A549 (cell line): Measurements from ENCODE around the gene GARS1. TPM values are rescaled to one million over a fixed set of nuclear protein-coding genes. Genes with fewer than 3 reads are reported as not detected.

Experiments used
- ATOH8 ChIP-seq: fragments of 250-450 bp; sonication (Bioruptor Pico); IDR thresholded peaks from 2 replicates; pipeline ENCODE4 v1.5.0; 2020; ENCODE audit warnings: low read depth, mild to moderate bottlenecking, moderate library complexity
- CEBPB ChIP-seq, 2 experiments: fragments of >200 bp in 1 of 2; sonication (Bioruptor Twin) in 1 of 2; formaldehyde crosslinking in 1 of 2; IDR thresholded peaks; 2 replicates each; pipeline ENCODE4 v1.6.1; 2012 to 2016
- CHD4 ChIP-seq: fragments of 200-600 bp; sonication (generic); IDR thresholded peaks from 2 replicates; pipeline ENCODE4 v1.6.1; 2016; ENCODE audit warnings: antibody characterized with exemption, mild to moderate bottlenecking, borderline replicate concordance
- CTCF ChIP-seq: fragments of >200 bp; sonication (Bioruptor Twin); formaldehyde crosslinking; IDR thresholded peaks from 3 replicates; pipeline ENCODE4 v1.5.1; 2016
- E2F6 ChIP-seq: IDR thresholded peaks from 2 replicates; pipeline ENCODE4 v1.6.1; 2012; ENCODE audit warnings: low read depth, borderline replicate concordance
- EHF ChIP-seq: fragments of 250-450 bp; sonication (Bioruptor Pico); IDR thresholded peaks from 2 replicates; pipeline ENCODE4 v1.5.0; 2020; ENCODE audit warnings: mild to moderate bottlenecking
- ELK1 ChIP-seq: fragments of 150-350 bp; IDR thresholded peaks from 2 replicates; pipeline ENCODE4 v1.6.1; 2014; ENCODE audit warnings: low read depth, mild to moderate bottlenecking, low read length
- GATA3 ChIP-seq: IDR thresholded peaks from 2 replicates; pipeline ENCODE4 v1.6.1; 2012; ENCODE audit warnings: borderline replicate concordance
- HES2 ChIP-seq: fragments of >200 bp; sonication (Bioruptor Twin); formaldehyde crosslinking; IDR thresholded peaks from 2 replicates; pipeline ENCODE4 v1.6.1; 2016
- HOXA7 ChIP-seq: fragments of 250-450 bp; sonication (Bioruptor Pico); IDR thresholded peaks from 2 replicates; pipeline ENCODE4 v1.5.0; 2020; ENCODE audit warnings: mild to moderate bottlenecking, moderate library complexity
- KDM1A ChIP-seq: fragments of 200-600 bp; sonication (generic); IDR thresholded peaks from 2 replicates; pipeline ENCODE4 v1.6.1; 2016; ENCODE audit warnings: low read depth, mild to moderate bottlenecking
- PBX3 ChIP-seq: IDR thresholded peaks from 2 replicates; pipeline ENCODE4 v1.6.1; 2012
- REST ChIP-seq: fragments of 200-600 bp; sonication (generic); IDR thresholded peaks from 2 replicates; pipeline ENCODE4 v1.6.1; 2016; ENCODE audit warnings: antibody characterized with exemption, mild to moderate bottlenecking, moderate library complexity
- SREBF2 ChIP-seq: fragments of 450-650 bp; IDR thresholded peaks from 2 replicates; pipeline ENCODE4 v1.6.1; 2014; ENCODE audit warnings: mild to moderate bottlenecking, moderate library complexity
- TFCP2L1 ChIP-seq: fragments of 250-450 bp; sonication (Bioruptor Pico); IDR thresholded peaks from 2 replicates; pipeline ENCODE4 v1.5.0; 2021; ENCODE audit warnings: mild to moderate bottlenecking
- TP53 ChIP-seq: fragments of 250-450 bp; sonication (Bioruptor Pico); IDR thresholded peaks from 2 replicates; pipeline ENCODE4 v1.5.0; 2021; ENCODE audit warnings: mild to moderate bottlenecking, moderate library complexity
- USF2 ChIP-seq: fragments of 450-650 bp; IDR thresholded peaks from 2 replicates; pipeline ENCODE4 v1.6.1; 2014; ENCODE audit warnings: antibody characterized with exemption
- ZC3H11A ChIP-seq: fragments of 450-650 bp; IDR thresholded peaks from 2 replicates; pipeline ENCODE4 v1.6.1; 2014; ENCODE audit warnings: antibody characterized with exemption, mild to moderate bottlenecking
- ZFP36 ChIP-seq: fragments of 450-650 bp; IDR thresholded peaks from 2 replicates; pipeline ENCODE4 v1.6.1; 2014; ENCODE audit warnings: borderline replicate concordance; ENCODE audit not compliant: partially characterized antibody
- ZNF302 ChIP-seq: fragments of 250-450 bp; sonication (Bioruptor Pico); IDR thresholded peaks from 2 replicates; pipeline ENCODE4 v1.9.0; 2021; ENCODE audit warnings: inconsistent platforms, mild to moderate bottlenecking, moderate library complexity
- ZSCAN20 ChIP-seq: fragments of 250-450 bp; sonication (Bioruptor Pico); IDR thresholded peaks from 2 replicates; pipeline ENCODE4 v1.8.0; 2022; ENCODE audit warnings: mild to moderate bottlenecking, moderate library complexity
- polyA plus RNA-seq, 4 experiments: library from polyadenylated mRNA; depleted of rRNA in 3 of 4; stranded (reverse); fragments of >200 nt; fragmentation: RNase III in 1 of 4; extraction: RNeasy Plus Mini Kit Qiagen cat#74134 plus additional on column Dnase treatment in 1 of 4; gene quantifications; 2 replicates in 3 of 4; 3 replicates in 1 of 4; pipeline ENCODE4 v1.2.3, GENCODE V29; 2011 to 2017

Gene GARS1
- polyA plus RNA-seq, 2 of the 4 experiments (the other 2 are of a cell fraction) = 134 to 608 TPM

GRCh38 chr7:30594540-30595435 is at the start of gene GARS1 (continued):
- TF ChIP-seq ZSCAN20 = no peak; the same call in 1 of the 2 replicates
- TF ChIP-seq ATOH8 = no peak
- no peak for TF ChIP-seq REST
- TF ChIP-seq ZFP36 = no peak
- peak; percentile 86 for TF ChIP-seq E2F6
- no peak for TF ChIP-seq EHF (CRISPR knock-in tag)
- no peak for TF ChIP-seq ZC3H11A
- TF ChIP-seq CHD4 = no peak
- TF ChIP-seq TP53 (CRISPR knock-in tag) = no peak
- TF ChIP-seq TFCP2L1 (CRISPR knock-in tag) = no peak
- peak; percentile 60 for TF ChIP-seq GATA3
- peak; percentile 4; the same call in 1 of the 2 replicates for TF ChIP-seq PBX3
- TF ChIP-seq CTCF = no peak
- no peak for TF ChIP-seq ZNF302
- peak; percentile 90 to 94 for TF ChIP-seq CEBPB (IDR thresholded peaks at IDR 0.05)
- no peak for TF ChIP-seq HOXA7
- no peak for TF ChIP-seq HES2
- TF ChIP-seq USF2 = peak; percentile 48
- TF ChIP-seq KDM1A = no peak
- TF ChIP-seq ELK1 = peak; percentile 49; the same call in 1 of the 2 replicates
- TF ChIP-seq SREBF2 = no peak
